GM13977 (cell line): ENCODE data around the gene CCDC107.

ENCODE experiments used
- DNase-seq: peaks from one replicate; pipeline ENCODE4 v3.0.0; 2012; ENCODE audit warnings: low spot score
- CTCF ChIP-seq: IDR thresholded peaks from 2 replicates; pipeline ENCODE4 v1.5.1; 2012; ENCODE audit warnings: mild to moderate bottlenecking, control low read depth; ENCODE audit not compliant: insufficient read depth; ENCODE audit errors: extremely low read depth, missing control alignments
- in situ Hi-C: fragments of 300-500 bp; cut with MboI; formaldehyde crosslinking; loops from one replicate; pipeline ENCODE4 v1.12.0; 2022; ENCODE audit warnings: low sequenced_read_pairs, low pct_unique_long_range_greater_than_20kb, mixed read lengths, inconsistent platforms; ENCODE audit not compliant: unreplicated experiment

CCDC107 gene

GRCh38 chr9:35664531-35665470 is 6.7 kb downstream of the CCDC107 start, which contains the start of gene ARHGEF39:
Gene ARHGEF39, minus strand, starts transcription at chr9:35665195. Its CDS starts 26 bp downstream, at chr9:35665169.
- in situ Hi-C loops, result loop anchor here (10.0 kb wide), 1 partner anchor 60 kb away; no protein-coding TSS in a partner anchor
- peak; percentile 93 for DNase-seq
- TF ChIP-seq CTCF, result peak; percentile 58

GRCh38 chr9:35665471-35665818 is 7.4 kb downstream of the CCDC107 start:
- no peak for DNase-seq
- in situ Hi-C loops, result loop anchor here (10.0 kb wide), 1 partner anchor 59 kb away; no protein-coding TSS in a partner anchor
- TF ChIP-seq CTCF, result no peak

- no peak for TF ChIP-seq CTCF
- no peak for DNase-seq
- in situ Hi-C loops, result loop anchor here (10.0 kb wide), 1 partner anchor 59 kb away; no protein-coding TSS in a partner anchor
These were observed 8.0 kb downstream of the CCDC107 start for GRCh38 chr9:35666045-35666444.

GRCh38 chr9:35666549-35666948 is 8.5 kb downstream of the CCDC107 start:
- in situ Hi-C loops, result loop anchor here (10.0 kb wide), 1 partner anchor 58 kb away; no protein-coding TSS in a partner anchor
- no peak for TF ChIP-seq CTCF
- DNase-seq, result no peak

- in situ Hi-C loops, result loop anchor here (10.0 kb wide), 1 partner anchor 57 kb away; no protein-coding TSS in a partner anchor
- no peak for TF ChIP-seq CTCF
These were observed 9.8 kb downstream of the CCDC107 start for GRCh38 chr9:35667939-35668338.

GRCh38 chr9:35669331-35670145 is 11.4 kb downstream of the CCDC107 start:
- no peak for TF ChIP-seq CTCF
- no peak for DNase-seq
- in situ Hi-C loops, result loop anchor here (10.0 kb wide), 1 partner anchor 55 kb away; no protein-coding TSS in a partner anchor

More at GRCh38 chr9:35667939-35668338, 9.8 kb downstream of the CCDC107 start:
- DNase-seq, result no peak
